Smooth muscle cell of the umbilical artery (primary cell): ENCODE measurements around the gene LIN52. TPM values are rescaled to one million over a fixed set of nuclear protein-coding genes. Genes with fewer than 3 reads are reported as not detected.

ENCODE experiments used
- total RNA-seq: library from RNA; depleted of rRNA; stranded (reverse); fragments of >200 nt; gene quantifications from 2 replicates; pipeline ENCODE4 v1.2.3, GENCODE V29; 2014

LIN52 gene, protein sequence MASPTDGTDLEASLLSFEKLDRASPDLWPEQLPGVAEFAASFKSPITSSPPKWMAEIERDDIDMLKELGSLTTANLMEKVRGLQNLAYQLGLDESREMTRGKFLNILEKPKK
- total RNA-seq: 7.8 and 9.2 TPM in 2 replicates

DNA sequence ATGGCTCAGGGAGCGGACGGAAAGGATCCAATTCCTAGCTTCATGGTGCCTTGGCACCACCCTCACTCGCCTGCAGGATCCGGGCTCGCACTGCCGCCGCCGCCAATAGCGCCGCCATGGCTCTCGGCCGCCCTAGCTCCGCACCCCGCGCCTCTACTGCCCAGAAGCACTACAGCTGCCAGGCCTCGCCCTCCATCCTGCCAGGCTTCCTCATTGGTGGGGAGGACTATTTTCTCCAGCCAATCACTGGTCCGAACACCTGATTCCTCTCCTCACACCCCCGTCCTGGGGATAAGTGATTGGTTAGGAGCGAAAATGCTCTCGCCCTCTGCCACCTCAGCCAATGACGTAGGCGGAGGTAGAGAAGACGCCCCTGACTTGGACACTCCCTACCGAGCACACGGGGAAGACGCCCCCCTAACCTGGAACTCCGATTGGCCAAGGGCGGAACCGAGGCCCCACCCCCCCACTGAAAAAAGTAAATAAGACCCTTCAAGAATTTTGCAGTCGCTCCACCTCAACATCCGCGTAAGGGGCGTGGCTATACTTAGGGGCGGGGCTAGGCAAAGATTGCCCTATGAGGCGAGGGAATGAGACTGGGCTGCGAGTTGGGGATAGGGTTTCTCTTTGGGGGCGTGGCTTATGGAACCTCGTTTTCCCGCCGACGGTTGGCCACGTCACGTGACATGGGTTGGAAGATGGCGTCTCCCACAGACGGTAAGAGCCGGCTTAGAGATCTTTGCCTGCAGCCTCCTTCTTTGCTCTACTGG is at the start of gene LIN52, which contains the start of gene ALDH6A1:
LIN52 (plus strand) TSS at position 680 of the 770 bp plus-strand sequence; CDS start at position 699, 19 bp downstream.
ALDH6A1 (minus strand) TSS at position 177 of the 770 bp plus-strand sequence; CDS start at position 118, 59 bp downstream.

DNA sequence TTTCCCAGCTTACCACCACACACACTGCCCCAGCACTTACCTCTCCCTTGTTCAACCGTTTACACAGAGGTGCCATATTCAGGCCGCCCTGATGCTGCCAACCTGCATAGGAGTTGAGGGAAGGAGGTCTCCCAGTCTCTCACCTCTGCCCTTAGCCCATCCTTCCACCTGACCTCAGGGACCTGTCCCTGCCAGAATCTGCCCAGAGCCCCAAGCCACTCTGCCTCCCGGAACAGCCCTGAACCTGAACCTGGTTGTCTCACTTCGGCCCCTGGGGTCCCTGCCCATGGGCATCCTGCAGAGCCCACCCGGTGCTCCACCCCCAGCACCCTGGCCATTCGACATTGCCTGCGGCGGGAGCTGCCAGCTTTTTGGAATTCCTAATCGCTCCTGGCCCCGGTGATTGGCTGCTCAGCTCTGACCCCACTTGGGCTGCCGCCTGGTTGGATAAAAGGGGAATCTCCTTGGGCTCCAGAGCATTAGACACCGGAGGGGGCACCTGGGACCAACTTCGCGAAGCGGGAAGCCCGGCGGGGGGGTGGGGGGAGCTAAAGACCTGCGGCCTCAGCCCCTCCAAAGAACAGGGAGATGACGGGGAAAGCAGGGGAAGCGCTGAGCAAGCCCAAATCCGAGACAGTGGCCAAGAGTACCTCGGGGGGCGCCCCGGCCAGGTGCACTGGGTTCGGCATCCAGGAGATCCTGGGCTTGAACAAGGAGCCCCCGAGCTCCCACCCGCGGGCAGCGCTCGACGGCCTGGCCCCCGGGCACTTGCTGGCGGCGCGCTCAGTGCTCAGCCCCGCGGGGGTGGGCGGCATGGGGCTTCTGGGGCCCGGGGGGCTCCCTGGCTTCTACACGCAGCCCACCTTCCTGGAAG is 154.5 kb downstream of the LIN52 start, which contains the start of gene VSX2:
VSX2 (plus strand) TSS at position 476 of the 874 bp plus-strand sequence; CDS start at position 589, 113 bp downstream.

Other genes starting within 250 kb of the LIN52 start
- 4.7 and 8.3 TPM in 2 replicates for gene PTGR2, start 233.1 kb upstream of the LIN52 start, total RNA-seq
- 66.9 and 72.5 TPM in 2 replicates for gene ZNF410, start 198.1 kb upstream of the LIN52 start, total RNA-seq
- 4.2 and 4.4 TPM in 2 replicates for gene FAM161B, start 134.9 kb upstream of the LIN52 start, total RNA-seq
- gene COQ6, start 134.7 kb upstream of the LIN52 start, total RNA-seq: 26.4 and 27.0 TPM in 2 replicates
- gene ENTPD5, start 65.7 kb upstream of the LIN52 start, total RNA-seq: 18.7 and 19.0 TPM in 2 replicates
- gene BBOF1, start 65.6 kb upstream of the LIN52 start, total RNA-seq: 6.9 and 11.3 TPM in 2 replicates
- gene ALDH6A1, start 503 bp upstream of the LIN52 start, total RNA-seq: 17.4 and 45.4 TPM in 2 replicates
- gene VSX2, start 154.5 kb downstream of the LIN52 start, total RNA-seq: not detected in 2 replicates
- gene ABCD4, start 218.0 kb downstream of the LIN52 start, total RNA-seq: 22.6 and 24.7 TPM in 2 replicates